Measurements from ENCODE around the gene ERCC3.
"Not testable (repeated sequence)": the region's sequence is repeated elsewhere in the genome, so short reads cannot be mapped to it uniquely, and the experiment has no call there.

Gene ERCC3

DNA sequence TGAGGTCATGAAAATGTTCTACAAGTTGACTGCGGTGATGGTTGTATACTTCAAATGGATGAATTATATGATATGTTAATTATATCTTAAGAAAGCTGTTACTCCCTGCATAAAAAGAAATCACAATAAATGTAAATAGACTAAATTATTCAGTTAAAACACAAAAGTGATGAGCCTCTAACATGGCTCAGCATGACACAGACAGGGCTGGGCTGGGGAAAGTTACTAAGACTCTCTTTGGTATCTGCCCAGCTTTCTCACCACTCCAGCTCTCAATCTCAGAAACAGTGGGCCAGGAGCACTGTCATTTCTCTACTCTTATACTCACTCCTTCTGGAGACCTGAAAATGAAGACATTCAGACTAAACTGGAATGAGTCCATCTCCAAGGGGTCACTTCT is 77.4 kb downstream of the ERCC3 start:
- no peak overlapping the region for H3K27ac ChIP-seq (ENCODE audit: low read depth, low read length)
- H3K9ac ChIP-seq (ENCODE audit: low read depth, low read length), result no peak overlapping the region
- H3K27me3 ChIP-seq (ENCODE audit: control insufficient read depth, insufficient read depth, low read length), result peaks cover 42% of the 10 kb centered on the region

DNA sequence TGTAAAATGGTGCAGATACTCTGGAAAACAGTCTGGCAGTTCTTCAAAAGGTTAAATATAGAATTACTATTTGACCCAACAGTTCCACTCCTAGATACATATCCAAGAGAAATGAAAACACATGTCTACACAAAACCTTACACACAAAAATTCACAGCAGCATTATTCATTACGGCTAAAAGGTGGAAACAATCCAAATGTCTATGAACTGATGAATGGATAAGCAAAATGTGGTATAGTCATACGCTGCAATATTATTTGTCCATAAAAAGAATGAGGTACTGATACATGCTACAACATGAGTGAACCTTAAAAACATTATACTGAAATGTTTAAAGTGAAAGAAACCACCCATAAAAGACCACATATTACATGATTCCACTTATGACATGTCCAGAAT is 77.8 kb downstream of the ERCC3 start:
- Histone ChIP-seq H3K9me3 (ENCODE audit: control insufficient read depth, insufficient read depth, low read length) (no peaks in the 10 kb centered on the region), H3K27ac (ENCODE audit: low read depth, low read length) (no peak overlapping the region), H3K27me3 (ENCODE audit: control insufficient read depth, insufficient read depth, low read length) (peaks cover 42% of the 10 kb centered on the region), H3K36me3 (ENCODE audit: control insufficient read depth, insufficient read depth, low read length) (no peaks in the 10 kb centered on the region), H3K9ac (ENCODE audit: low read depth, low read length) (no peak overlapping the region), H3K4me1 (ENCODE audit: control insufficient read depth, insufficient read depth, low read length) (peaks cover 15% of the 10 kb centered on the region), H3K4me3 (ENCODE audit: low read depth, low read length) (no peak overlapping the region)

More for the DNA sequence above, 77.4 kb downstream of the ERCC3 start:
- no peaks in the 10 kb centered on the region for H3K36me3 ChIP-seq (ENCODE audit: control insufficient read depth, insufficient read depth, low read length)
- H3K4me1 ChIP-seq (ENCODE audit: control insufficient read depth, insufficient read depth, low read length), result peaks cover 15% of the 10 kb centered on the region
- H3K9me3 ChIP-seq (ENCODE audit: control insufficient read depth, insufficient read depth, low read length), result no peaks in the 10 kb centered on the region
- H3K4me3 ChIP-seq (ENCODE audit: low read depth, low read length), result no peak overlapping the region

- H3K4me3 ChIP-seq (ENCODE audit: low read depth, low read length); H3K36me3 ChIP-seq (ENCODE audit: control insufficient read depth, insufficient read depth, low read length); H3K9ac ChIP-seq (ENCODE audit: low read depth, low read length); H3K9me3 ChIP-seq (ENCODE audit: control insufficient read depth, insufficient read depth, low read length); H3K27ac ChIP-seq (ENCODE audit: low read depth, low read length): not testable (repeated sequence)
- peaks cover 22% of the 10 kb centered on the region for H3K4me1 ChIP-seq (ENCODE audit: control insufficient read depth, insufficient read depth, low read length)
- H3K27me3 ChIP-seq (ENCODE audit: control insufficient read depth, insufficient read depth, low read length), result peaks cover 44% of the 10 kb centered on the region
Measured at GRCh38 chr2:127214201-127214600, 79.7 kb downstream of the ERCC3 start.

DNA sequence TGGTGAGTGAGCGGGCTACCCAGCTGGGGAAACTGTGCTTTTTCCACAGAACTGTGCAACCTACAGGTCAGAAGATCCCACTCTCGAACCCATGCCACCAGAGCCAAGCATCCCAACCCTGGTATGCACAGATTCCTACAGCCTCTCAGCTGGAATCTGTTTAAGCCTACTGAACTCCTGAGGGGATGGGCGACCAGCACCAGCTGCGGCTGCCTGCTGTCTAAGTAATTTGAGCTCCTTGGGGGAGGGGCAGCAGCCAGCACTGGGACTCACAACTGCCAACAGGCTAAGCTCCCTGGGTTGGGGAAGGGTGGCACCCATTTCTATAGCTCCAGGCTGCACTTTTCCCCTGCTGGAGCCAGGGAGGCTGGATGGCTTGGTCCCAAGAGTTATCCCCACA is 85.6 kb downstream of the ERCC3 start:
- H3K27me3 ChIP-seq (ENCODE audit: control insufficient read depth, insufficient read depth, low read length), result peaks cover 13% of the 10 kb centered on the region; the same call in 1 of the 2 replicates
- peaks cover 33% of the 10 kb centered on the region for H3K4me1 ChIP-seq (ENCODE audit: control insufficient read depth, insufficient read depth, low read length)
- H3K9me3 ChIP-seq (ENCODE audit: control insufficient read depth, insufficient read depth, low read length), result no peaks in the 10 kb centered on the region
- H3K4me3 ChIP-seq (ENCODE audit: low read depth, low read length), result peak overlapping the region; percentile 30; the same call in 1 of the 2 replicates
- no peaks in the 10 kb centered on the region for H3K36me3 ChIP-seq (ENCODE audit: control insufficient read depth, insufficient read depth, low read length)
- no peak overlapping the region for H3K9ac ChIP-seq (ENCODE audit: low read depth, low read length)
- no peak overlapping the region for H3K27ac ChIP-seq (ENCODE audit: low read depth, low read length)

Data from HUES48 (cell line).